K562 (cell line): ENCODE measurements around the gene ATP9B.
"Not testable (repeated sequence)": the region's sequence is repeated elsewhere in the genome, so short reads cannot be mapped to it uniquely, and the experiment has no call there.

Experiments used
- BHLHE40 ChIP-seq: IDR thresholded peaks from 2 replicates; pipeline ENCODE4 v1.6.1; 2011; ENCODE audit warnings: low read length, improper control_type of control experiment
- CBX5 ChIP-seq: IDR thresholded peaks from 2 replicates; pipeline ENCODE4 v1.6.1; 2014; ENCODE audit warnings: low read depth, borderline replicate concordance
- CTCF ChIP-seq, 3 experiments: IDR thresholded peaks in 2 of 3; conservative IDR thresholded peaks in 1 of 3; 2 replicates each; pipeline ENCODE4 v1.5.1; 2011 to 2012; ENCODE audit warnings: low read length in 3 of 3, mild to moderate bottlenecking in 3 of 3, control low read depth in 2 of 3, improper control_type of control experiment in 1 of 3, inconsistent platforms in 1 of 3, low read depth in 1 of 3, mixed read lengths in 1 of 3, moderate library complexity in 1 of 3; ENCODE audit not compliant: insufficient read depth in 2 of 3
- CXXC5 ChIP-seq: fragments of 250-450 bp; sonication (Bioruptor Pico); IDR thresholded peaks from 2 replicates; pipeline ENCODE4 v1.8.0; 2022; ENCODE audit warnings: inconsistent platforms, mild to moderate bottlenecking, moderate library complexity
- EZH2 ChIP-seq: IDR thresholded peaks from 2 replicates; pipeline ENCODE4 v1.6.1; 2012; ENCODE audit warnings: low read depth, mild to moderate bottlenecking, inconsistent platforms, low read length, borderline replicate concordance
- IRF2 ChIP-seq: sonication (generic); formaldehyde crosslinking; IDR thresholded peaks from 2 replicates; pipeline ENCODE4 v1.8.1; 2022; ENCODE audit warnings: mild to moderate bottlenecking, missing genetic modification reagents
- JUN ChIP-seq, 2 experiments: sonication (generic) in 1 of 2; formaldehyde crosslinking in 1 of 2; IDR thresholded peaks; 2 replicates each; pipeline versions ENCODE4 v1.6.1 to v1.8.0; 2012 to 2022; ENCODE audit warnings: borderline replicate concordance in 2 of 2, mild to moderate bottlenecking in 2 of 2, improper control_type of control experiment in 1 of 2, low read depth in 1 of 2, low read length in 1 of 2, missing genetic modification reagents in 1 of 2
- MYC ChIP-seq, 2 experiments: fragments of 250-450 bp in 1 of 2; sonication (Bioruptor Pico) in 1 of 2; IDR thresholded peaks; 2 replicates each; pipeline versions ENCODE4 v1.5.1 to v1.6.1; 2012 to 2021; ENCODE audit warnings: low read depth in 2 of 2, borderline replicate concordance in 1 of 2, improper control_type of control experiment in 1 of 2, low read length in 1 of 2, mild to moderate bottlenecking in 1 of 2, moderate library complexity in 1 of 2
- NFIC ChIP-seq: fragments of 450-650 bp; IDR thresholded peaks from 2 replicates; pipeline ENCODE4 v1.6.1; 2017; ENCODE audit warnings: mild to moderate bottlenecking, inconsistent platforms
- REST ChIP-seq, 2 experiments: fragments of 450-650 bp; formaldehyde crosslinking in 1 of 2; IDR thresholded peaks; 2 replicates each; pipeline versions ENCODE4 v1.4.0 to v1.6.1; 2014 to 2020; ENCODE audit warnings: mild to moderate bottlenecking in 2 of 2, borderline replicate concordance in 1 of 2, low read depth in 1 of 2
- TCF15 ChIP-seq: fragments of 250-450 bp; sonication (Bioruptor Pico); IDR thresholded peaks from 2 replicates; pipeline ENCODE4 v1.8.0; 2022; ENCODE audit warnings: moderate library complexity, mild to moderate bottlenecking, inconsistent platforms
- ZNF23 ChIP-seq: fragments of 250-450 bp; sonication (Bioruptor Pico); IDR thresholded peaks from 2 replicates; pipeline ENCODE4 v1.4.0; 2020; ENCODE audit warnings: mild to moderate bottlenecking
- ZNF780A ChIP-seq: fragments of 250-450 bp; sonication (Bioruptor Pico); IDR thresholded peaks from 2 replicates; pipeline ENCODE4 v1.5.0; 2021; ENCODE audit warnings: mild to moderate bottlenecking

GRCh38 chr18:79327915-79328314, 258.7 kb downstream of the ATP9B start:
- TF ChIP-seq EZH2; ZNF780A (CRISPR knock-in tag); ZNF23 (CRISPR knock-in tag); BHLHE40; JUN (IDR thresholded peaks at IDR 0.05; ENCODE audit: borderline replicate concordance, low read depth, low read length); JUN (CRISPR knock-in tag; IDR thresholded peaks at IDR 0.05; ENCODE audit: borderline replicate concordance); IRF2 (CRISPR knock-in tag); TCF15 (CRISPR knock-in tag); CBX5; CTCF (IDR thresholded peaks at IDR 0.05 in 2 of 3, conservative IDR thresholded peaks at IDR 0.05 in 1 of 3; ENCODE audit: insufficient read depth in 2 of 3, low read depth in 1 of 3, low read length in 3 of 3); NFIC; CXXC5 (CRISPR knock-in tag); MYC (IDR thresholded peaks at IDR 0.05; ENCODE audit: low read depth, low read length); MYC (CRISPR knock-in tag; IDR thresholded peaks at IDR 0.05; ENCODE audit: borderline replicate concordance, low read depth); REST (IDR thresholded peaks at IDR 0.05; ENCODE audit: borderline replicate concordance); REST (CRISPR knock-in tag; IDR thresholded peaks at IDR 0.05; ENCODE audit: low read depth): not testable (repeated sequence)
